ENCODE results near the gene JAM3.

- TF ChIP-seq CTCF (IDR thresholded peaks at IDR 0.05) (no peak), EP300 (IDR thresholded peaks at IDR 0.05) (no peak), POLR2AphosphoS5 (IDR thresholded peaks at IDR 0.05) (no peak), POLR2A (IDR thresholded peaks at IDR 0.05; ENCODE audit: low read depth) (no peak)
These were observed 127.9 kb downstream of the JAM3 start for GRCh38 chr11:134196756-134197155.

All from esophagus muscularis mucosa (tissue), 4 donors.